Umbilical cord (tissue), 2 donors: Measurements from ENCODE around the gene ALS2CL. TPM values are rescaled to one million over a fixed set of nuclear protein-coding genes. Genes with fewer than 3 reads are reported as not detected.

ENCODE experiments used
- DNase-seq: peaks from one replicate; pipeline ENCODE4 v3.0.0-alpha.2; 2015; ENCODE audit warnings: low spot score
- total RNA-seq: library from RNA; depleted of rRNA; stranded (reverse); fragments of >200 nt; gene quantifications from one replicate; pipeline ENCODE4 v1.2.3, GENCODE V29; 2014; ENCODE audit warnings: low replicate concordance; ENCODE audit not compliant: insufficient read depth

Gene ALS2CL
- total RNA-seq, 1 donor from 2014 or later = 8.7 TPM

GRCh38 chr3:46665763-46666452 lies 27.6 kb downstream of the ALS2CL start:
- no peak for DNase-seq

DNA sequence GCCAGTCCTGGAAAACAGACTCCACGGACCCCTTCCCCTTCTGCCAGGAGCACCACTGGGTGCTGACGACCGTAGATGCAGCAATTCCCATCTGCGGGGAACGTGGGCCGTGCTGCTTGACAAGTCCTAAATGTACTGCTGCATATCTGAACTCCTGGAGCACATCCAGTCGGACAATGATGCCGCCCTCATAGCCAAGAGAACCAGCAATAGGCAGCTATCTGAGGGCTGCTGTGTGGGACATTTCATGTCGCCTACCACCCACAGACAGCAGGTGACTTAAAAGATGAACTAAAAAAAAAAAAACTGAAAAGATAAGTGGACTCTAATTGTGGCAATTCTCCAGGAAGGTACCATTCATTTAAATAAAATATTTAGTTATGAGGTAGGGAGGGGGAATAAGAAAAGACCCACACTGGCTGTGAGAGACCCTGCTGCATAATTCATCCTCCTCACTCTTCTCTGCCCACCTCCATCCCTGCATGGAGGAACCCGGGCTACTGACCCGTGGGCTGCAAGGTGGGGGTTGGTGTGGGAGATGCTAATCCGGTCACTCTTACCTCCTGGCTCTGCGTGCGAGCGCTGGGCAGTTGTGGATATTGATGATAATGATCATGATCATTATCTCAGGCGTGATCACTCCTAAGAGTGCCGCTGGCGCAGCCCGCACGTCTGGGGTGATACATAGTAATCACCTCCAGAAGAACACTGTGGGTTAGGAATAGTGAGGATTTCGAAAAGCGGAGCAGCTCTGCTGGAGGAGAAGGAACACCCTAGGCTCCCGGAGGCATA lies 28.3 kb downstream of the ALS2CL start:
- no peak for DNase-seq

GRCh38 chr3:46664188-46664970 lies 29.1 kb downstream of the ALS2CL start:
- DNase-seq = no peak

DNA sequence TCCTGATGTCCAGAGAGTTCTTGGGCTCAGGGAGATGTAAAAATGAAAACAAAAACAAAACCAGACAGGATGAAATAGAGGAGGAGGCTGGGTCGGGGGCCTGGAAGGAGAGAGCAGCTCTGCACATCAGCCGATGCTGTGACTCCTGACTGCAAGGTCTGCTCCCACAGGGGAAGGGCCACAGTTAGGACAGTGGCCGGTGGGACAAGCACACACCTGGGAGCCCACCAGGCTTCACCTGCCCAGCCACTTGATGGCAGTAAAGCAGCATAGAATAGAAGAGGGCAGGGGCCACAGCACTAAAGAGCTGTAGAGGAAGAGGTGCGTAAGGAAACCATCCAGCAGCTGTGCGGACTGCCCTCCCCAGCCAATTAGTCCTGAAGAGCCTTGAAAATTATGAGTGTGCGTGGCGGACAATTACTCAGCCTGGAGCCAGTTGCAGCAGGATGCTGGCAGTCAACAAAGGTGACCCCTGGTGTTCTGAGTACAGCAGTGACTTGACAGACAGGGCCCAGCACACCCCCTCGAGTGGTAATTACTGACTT lies 29.8 kb downstream of the ALS2CL start:
- DNase-seq = no peak

DNA sequence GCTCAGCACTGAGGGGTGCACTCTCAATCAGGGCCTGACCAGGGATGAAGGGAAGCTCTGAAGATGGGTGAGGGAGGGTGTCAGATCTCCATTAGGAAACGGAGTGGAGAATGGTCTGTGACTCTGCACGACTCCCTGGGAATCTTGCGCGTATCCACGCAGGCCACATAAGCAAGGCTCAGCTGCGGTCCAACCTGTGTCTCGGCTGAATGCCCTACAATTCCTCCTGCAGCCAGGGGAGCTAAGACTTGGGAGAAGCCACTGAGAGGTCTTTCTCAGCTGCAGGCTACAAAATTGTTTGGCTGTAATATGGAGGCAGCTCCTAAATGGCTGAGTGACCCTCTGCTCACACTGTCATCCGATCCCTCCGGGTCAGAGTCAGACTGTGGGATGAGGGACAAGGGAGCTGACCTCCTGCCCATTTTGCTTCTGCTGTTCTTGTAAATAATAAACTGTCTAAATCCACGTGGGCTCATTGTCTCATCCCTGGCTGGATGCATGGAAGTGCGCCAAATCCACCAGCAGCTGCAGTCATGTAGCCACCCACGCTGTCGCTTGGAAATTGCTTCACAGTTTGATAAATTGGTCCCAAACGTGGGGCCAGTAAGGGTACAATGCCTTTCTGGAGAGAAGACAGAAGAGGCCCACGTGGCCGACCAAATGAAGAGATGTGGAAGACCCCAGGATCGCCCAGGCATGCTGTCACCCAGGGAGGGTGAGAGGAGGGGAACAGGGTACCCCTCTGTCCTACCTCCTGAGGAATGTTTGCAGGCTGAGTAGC lies 30.5 kb downstream of the ALS2CL start:
- DNase-seq = no peak

DNA sequence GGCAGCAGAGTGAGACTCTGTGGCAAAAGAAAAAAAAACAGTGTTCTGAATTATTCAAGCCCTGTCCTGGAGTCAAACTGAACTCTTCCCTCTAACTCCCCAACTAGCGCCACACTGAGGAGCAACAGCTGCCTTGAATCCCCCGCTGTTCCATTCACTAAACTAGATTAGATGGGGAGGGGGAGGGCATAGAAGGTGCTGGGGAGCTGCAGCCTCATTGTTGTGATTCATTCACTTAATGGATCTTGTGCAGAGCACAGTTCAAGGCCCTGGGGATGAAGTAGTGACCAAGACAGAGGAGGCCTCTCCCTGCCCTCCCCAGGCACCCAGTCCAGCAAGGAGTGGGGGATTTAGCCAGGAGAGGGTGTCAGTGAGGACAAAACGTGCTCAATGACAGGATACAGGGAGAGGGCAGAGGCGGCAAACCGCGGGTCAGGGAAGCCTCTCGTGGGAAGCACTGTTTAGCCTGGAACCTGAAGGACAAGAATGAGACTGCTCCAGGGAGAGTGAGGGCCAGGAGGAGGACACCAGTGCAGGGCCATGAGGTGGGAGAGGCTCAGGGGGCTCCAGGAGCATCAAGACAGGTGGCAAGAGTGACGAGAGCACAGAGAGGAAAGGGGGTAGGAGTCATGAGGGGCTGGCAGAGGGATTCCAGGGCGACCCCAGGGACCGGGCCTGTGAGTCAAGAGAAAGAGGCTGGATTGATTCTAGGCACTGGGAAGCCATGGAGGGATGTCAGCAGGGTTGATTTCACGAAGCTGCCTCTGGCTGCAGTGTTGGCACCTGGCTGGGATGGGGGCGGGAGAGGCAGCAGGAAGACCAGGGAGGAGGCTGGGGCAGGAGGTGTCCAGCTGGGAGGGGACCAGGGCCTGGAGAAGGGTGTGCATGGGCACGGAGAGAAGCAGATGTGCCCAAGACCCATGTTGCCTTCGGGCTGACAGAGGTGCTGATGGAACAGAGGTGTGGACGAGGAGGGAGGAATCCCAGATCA lies 31.4 kb downstream of the ALS2CL start:
- no peak for DNase-seq

DNA sequence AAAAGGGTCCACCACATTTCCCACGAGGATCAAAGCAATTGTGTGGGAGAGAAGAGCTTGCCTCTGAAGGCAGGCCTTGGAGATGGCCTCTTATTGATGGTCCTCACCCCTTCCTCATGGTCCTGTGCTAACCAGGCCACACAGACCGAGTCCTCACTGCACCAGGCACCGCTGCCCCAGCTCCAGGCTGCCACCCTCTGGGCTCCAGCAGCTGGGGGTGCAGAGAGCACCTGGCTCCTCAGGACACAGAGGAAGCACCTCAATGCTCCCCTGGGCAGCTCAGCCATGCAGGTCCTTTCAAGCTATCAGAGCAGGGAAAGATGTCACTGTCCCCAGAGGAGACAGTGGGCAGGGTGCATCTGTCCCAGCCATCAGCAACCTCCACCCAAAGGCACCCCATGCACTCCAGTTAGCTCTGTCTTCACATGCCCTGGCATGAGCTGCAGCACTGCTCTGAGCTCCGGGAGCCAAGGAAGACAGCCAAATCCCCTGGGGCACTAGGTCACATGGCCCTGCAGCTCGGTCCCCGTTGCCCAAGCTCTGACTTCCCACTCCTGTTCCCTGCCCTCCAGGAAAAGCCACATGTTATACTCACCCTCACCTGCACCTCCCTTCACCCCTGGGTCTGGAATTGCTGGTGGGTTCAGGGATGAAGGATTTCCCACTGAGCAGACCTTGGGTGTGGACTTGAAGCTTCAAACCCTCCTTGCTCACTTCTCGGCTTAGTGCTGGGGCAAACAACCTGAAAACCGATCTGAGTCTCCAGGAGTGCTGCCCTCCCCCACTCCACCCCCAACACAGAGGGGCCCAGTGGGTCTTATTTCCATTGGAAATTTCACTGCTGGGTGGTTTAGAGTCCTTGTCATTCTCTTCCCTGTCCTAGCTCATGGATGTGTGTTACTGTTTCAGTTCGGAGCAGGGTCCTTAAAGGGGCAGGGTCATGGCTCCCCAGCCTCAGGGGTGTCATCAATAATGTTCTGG lies 32.6 kb downstream of the ALS2CL start:
- DNase-seq = no peak

GRCh38 chr3:46660003-46660402 lies 33.5 kb downstream of the ALS2CL start:
- DNase-seq = no peak

GRCh38 chr3:46659285-46659684 lies 34.2 kb downstream of the ALS2CL start:
- no peak for DNase-seq

GRCh38 chr3:46656778-46657556 lies 36.5 kb downstream of the ALS2CL start:
- no peak for DNase-seq

GRCh38 chr3:46655271-46655670 lies 38.2 kb downstream of the ALS2CL start:
- no peak for DNase-seq

DNA sequence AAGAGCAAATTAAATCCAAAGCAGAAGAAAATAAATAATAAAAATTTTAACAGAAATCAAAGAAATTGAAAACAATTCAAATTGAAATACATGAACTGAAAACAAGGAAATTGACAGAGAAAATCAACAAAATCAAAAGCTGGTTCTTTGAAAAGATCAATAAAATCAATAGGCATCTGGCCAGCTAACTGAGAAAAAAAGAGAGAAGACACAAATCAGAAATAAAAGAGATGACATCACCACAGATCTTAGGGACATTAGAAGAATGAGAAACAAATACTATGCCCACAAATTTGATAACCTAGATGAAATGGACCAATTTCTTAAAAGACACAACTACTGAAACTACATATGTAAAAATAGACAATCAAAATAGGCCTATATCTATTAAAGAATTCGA lies 42.4 kb downstream of the ALS2CL start:
- DNase-seq = no peak

DNA sequence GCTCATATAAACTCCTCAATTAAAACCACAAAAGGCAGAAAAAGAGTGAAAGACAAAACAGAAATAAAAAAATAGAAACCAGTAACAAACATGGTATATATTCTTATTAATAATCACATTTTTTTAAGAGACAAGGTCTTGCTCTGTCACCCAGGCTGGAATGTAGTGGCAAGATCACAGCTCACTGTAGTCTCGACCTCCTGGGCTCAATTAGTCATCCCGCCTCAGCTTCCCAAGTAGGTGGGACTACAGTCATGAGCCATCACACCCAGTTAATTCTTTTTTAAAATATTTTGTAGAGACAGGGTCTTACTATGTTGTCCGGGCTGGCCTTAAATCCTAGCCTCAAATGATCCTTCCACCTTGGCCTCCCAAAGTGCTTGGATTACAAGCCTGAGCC lies 44.0 kb downstream of the ALS2CL start:
- DNase-seq = no peak

- no peak for DNase-seq
These were observed 45.4 kb downstream of the ALS2CL start for GRCh38 chr3:46648096-46648495.

GRCh38 chr3:46646700-46647099 lies 46.8 kb downstream of the ALS2CL start:
- no peak for DNase-seq

DNA sequence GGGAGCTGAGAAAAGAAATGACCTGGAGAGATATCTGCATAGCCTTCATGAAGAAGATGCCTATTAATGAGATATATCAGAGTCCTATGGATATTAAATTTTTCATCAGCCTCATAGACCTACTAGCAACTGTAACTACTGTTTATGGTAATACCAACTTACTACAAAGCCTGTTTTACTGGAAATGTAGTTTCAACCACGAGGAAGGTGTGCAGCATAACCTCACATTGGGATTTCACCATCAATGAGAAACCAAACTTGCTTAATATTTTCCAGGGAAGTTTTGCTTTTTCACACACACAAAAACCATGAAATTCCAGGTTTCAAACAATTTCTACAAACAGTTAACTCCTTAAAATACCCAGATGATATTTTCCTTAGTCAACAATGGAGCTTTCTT lies 49.8 kb downstream of the ALS2CL start:
- no peak for DNase-seq

DNA sequence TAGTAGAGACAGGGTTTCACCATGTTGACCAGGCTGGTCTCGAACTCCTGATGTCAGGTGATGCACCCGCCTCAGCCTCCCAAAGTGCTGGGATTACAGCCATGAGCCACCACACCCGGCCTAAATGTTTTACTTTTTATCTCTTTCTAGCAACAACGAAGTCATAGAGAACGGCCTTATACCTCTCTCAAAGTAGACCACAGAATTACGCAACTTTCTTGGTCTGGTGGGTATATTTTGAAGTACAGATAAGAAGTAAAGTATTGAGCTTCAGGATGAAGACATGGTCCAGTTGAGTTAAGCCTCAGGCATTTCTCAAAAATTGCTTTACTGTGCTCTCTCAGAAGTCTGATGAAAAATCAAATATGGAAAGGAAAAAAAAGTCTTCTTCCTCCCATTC lies 50.5 kb downstream of the ALS2CL start:
- no peak for DNase-seq

- DNase-seq = no peak
These were observed 52.6 kb downstream of the ALS2CL start for GRCh38 chr3:46640927-46641326.
